ENCODE results near the gene HACL1.
"Not testable (repeated sequence)": the region's sequence is repeated elsewhere in the genome, so short reads cannot be mapped to it uniquely, and the experiment has no call there.

HACL1 gene

GRCh38 chr3:15539066-15539465 is 62.3 kb downstream of the HACL1 start:
- DNase-seq (ENCODE audit: extremely low read depth, low read depth), result no peak
- no peak for TF ChIP-seq CTCF (IDR thresholded peaks at IDR 0.05; ENCODE audit: low read depth, low read length)

- TF ChIP-seq CTCF (IDR thresholded peaks at IDR 0.05; ENCODE audit: low read depth, low read length), result no peak
- no peak for DNase-seq (ENCODE audit: extremely low read depth, low read depth)
Observed at GRCh38 chr3:15538345-15538744, 63.0 kb downstream of the HACL1 start.

GRCh38 chr3:15536856-15537255 is 64.5 kb downstream of the HACL1 start:
- no peak for DNase-seq (ENCODE audit: extremely low read depth, low read depth)
- no peak for TF ChIP-seq CTCF (IDR thresholded peaks at IDR 0.05; ENCODE audit: low read depth, low read length)

GRCh38 chr3:15535732-15536131 is 65.6 kb downstream of the HACL1 start:
- TF ChIP-seq CTCF (IDR thresholded peaks at IDR 0.05; ENCODE audit: low read depth, low read length), result no peak
- DNase-seq (ENCODE audit: extremely low read depth, low read depth), result no peak

- DNase-seq (ENCODE audit: extremely low read depth, low read depth), result not testable (repeated sequence)
Observed at GRCh38 chr3:15532614-15533013, 68.8 kb downstream of the HACL1 start.

- no peak for DNase-seq (ENCODE audit: extremely low read depth, low read depth)
- no peak for TF ChIP-seq CTCF (IDR thresholded peaks at IDR 0.05; ENCODE audit: low read depth, low read length)
Observed at GRCh38 chr3:15531346-15531745, 70.0 kb downstream of the HACL1 start.

GRCh38 chr3:15528854-15529537 is 72.4 kb downstream of the HACL1 start:
- TF ChIP-seq CTCF (IDR thresholded peaks at IDR 0.05; ENCODE audit: low read depth, low read length), result no peak
- no peak for DNase-seq (ENCODE audit: extremely low read depth, low read depth)

GRCh38 chr3:15527031-15527459 is 74.3 kb downstream of the HACL1 start:
- peak; percentile 14 for TF ChIP-seq CTCF (IDR thresholded peaks at IDR 0.05; ENCODE audit: low read depth, low read length)
- DNase-seq (ENCODE audit: extremely low read depth, low read depth), result no peak

All from AG09319 (cell line).